ENCODE data around the gene SIK3.

SIK3 gene

GRCh38 chr11:116830184-116830912, 267.9 kb downstream of the SIK3 start:
- in situ Hi-C loops (cut with HindIII; ENCODE audit: low sequenced_read_pairs): no loop called here

DNA sequence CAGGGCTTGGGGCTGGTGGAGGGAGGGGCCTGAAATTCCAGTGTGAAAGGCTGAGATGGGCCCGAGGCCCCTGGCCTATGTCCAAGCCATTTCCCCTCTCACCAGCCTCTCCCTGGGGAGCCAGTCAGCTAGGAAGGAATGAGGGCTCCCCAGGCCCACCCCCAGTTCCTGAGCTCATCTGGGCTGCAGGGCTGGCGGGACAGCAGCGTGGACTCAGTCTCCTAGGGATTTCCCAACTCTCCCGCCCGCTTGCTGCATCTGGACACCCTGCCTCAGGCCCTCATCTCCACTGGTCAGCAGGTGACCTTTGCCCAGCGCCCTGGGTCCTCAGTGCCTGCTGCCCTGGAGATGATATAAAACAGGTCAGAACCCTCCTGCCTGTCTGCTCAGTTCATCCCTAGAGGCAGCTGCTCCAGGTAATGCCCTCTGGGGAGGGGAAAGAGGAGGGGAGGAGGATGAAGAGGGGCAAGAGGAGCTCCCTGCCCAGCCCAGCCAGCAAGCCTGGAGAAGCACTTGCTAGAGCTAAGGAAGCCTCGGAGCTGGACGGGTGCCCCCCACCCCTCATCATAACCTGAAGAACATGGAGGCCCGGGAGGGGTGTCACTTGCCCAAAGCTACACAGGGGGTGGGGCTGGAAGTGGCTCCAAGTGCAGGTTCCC, 268.6 kb downstream of the SIK3 start, which contains the start of gene APOC3:
APOC3 (plus strand) TSS at position 383 of the 659 bp plus-strand sequence. CDS start 676 bp downstream, outside the sequence.
- in situ Hi-C loops (cut with HindIII; ENCODE audit: low sequenced_read_pairs): no loop called here

DNA sequence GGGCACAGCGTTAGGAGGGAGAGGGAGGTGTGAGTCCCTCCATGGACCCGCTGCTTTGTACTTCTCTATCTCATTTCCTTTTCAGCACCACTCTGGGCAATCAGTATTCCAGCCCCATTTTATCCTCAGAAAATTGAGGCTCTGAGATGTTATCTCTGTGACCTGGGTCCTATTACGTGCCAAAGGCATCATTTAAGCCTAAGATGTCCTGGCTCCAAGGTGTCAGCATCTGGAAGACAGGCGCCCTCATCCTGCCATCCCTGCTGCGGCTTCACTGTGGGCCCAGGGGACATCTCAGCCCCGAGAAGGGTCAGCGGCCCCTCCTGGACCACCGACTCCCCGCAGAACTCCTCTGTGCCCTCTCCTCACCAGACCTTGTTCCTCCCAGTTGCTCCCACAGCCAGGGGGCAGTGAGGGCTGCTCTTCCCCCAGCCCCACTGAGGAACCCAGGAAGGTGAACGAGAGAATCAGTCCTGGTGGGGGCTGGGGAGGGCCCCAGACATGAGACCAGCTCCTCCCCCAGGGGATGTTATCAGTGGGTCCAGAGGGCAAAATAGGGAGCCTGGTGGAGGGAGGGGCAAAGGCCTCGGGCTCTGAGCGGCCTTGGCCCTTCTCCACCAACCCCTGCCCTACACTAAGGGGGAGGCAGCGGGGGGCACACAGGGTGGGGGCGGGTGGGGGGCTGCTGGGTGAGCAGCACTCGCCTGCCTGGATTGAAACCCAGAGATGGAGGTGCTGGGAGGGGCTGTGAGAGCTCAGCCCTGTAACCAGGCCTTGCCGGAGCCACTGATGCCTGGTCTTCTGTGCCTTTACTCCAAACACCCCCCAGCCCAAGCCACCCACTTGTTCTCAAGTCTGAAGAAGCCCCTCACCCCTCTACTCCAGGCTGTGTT, 269.4 kb downstream of the SIK3 start:
- in situ Hi-C loops (cut with HindIII; ENCODE audit: low sequenced_read_pairs): no loop called here

DNA sequence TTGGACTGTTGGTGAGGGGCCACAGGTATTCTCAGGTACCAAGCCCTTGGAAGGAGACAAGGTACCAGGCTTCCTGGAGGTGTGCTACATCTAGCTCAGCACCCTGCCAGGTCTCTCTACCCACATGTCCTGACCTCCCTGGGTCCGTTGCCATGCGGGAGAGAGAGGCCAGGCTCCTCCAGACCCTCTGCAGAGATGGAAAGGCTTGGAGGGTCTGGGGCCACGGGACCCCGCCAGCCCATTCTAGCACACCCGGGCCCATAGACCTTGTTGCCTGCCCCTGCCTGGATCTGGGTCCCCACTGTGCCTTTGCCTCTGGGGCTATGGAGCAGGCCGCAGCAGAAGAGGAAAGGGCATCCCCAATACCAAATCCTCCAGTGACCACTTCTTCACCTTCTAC, 270.8 kb downstream of the SIK3 start:
- in situ Hi-C loops (cut with HindIII; ENCODE audit: low sequenced_read_pairs): no loop called here

DNA sequence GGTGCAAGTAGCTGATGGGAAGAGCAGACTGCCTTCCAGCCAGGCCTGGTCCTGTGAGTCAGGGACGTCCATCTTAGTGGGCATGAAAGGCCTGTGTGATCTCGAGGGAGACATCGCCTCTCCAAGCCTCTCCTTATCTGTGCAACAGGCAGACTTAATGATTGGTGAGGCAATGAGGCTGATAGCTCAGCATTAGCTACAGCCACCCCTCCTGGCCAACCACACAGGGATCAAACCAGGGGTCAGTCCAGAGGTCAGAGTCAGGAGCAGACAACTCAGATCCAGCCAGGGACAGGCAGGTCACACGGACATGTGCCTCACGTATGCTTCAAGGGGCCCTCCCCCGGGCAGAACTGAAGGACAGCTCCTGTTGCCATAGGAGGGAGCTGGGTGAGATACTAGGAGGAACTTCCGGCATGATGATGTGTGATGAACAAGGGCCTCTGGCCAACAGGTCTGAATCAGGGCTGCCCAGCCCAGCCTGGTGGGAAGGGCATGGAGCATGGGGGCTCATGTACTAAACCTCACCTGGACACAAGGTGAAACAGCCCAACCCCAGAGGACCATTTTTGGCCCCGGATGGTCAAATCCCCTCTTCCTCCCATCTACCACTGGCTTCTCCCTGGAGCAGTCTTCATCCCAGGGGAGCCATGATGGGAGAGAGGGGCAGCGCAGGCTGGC, 271.3 kb downstream of the SIK3 start:
- in situ Hi-C loops (cut with HindIII; ENCODE audit: low sequenced_read_pairs): no loop called here

- in situ Hi-C loops (cut with HindIII; ENCODE audit: low sequenced_read_pairs): no loop called here
Observed at GRCh38 chr11:116825854-116826750, 272.1 kb downstream of the SIK3 start.

GRCh38 chr11:116825434-116825833, 272.8 kb downstream of the SIK3 start:
- in situ Hi-C loops (cut with HindIII; ENCODE audit: low sequenced_read_pairs): no loop called here

DNA sequence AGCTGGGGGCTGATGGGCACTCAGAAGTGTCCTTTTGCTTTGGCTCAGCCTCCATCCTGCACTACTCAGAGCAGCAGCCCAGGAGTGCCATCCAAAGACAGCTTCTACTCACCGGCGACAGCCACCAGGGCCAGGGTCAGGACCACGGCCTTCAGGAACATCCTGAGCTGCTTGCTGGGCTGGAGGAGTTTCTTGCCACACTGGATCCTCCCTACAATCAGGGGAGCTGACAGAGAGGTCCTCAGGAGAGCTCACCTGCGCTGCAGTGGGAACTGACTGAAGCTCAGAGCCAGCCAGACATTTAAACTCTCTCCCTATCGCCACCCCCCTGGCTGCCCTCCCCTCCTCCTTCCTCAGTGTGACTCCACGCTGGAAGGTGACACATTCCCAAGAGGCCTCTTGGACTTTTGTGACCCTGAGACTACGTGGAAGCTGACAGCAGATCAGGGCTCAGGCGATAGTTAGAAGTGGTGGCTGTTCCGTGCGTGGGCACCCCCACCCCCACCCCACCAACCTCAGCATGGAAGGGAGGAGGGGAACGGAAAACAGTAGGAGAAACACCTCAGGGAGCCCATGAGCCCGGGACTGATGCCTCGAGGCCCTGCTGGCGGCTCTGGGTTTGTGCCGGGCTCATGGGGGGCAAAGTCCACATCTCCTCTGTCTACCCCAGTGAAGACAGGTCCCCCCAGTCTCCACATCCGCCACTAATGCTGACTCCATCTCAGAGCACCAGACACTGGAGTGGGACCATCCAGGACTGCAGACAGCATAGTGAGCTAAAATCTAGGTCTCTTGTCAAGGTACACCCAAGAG, 275.0 kb downstream of the SIK3 start, which contains the start of gene APOA4:
APOA4 (minus strand) TSS at position 274 of the 813 bp plus-strand sequence; CDS start at position 161, 113 bp downstream.
- in situ Hi-C loops (cut with HindIII; ENCODE audit: low sequenced_read_pairs): no loop called here

DNA sequence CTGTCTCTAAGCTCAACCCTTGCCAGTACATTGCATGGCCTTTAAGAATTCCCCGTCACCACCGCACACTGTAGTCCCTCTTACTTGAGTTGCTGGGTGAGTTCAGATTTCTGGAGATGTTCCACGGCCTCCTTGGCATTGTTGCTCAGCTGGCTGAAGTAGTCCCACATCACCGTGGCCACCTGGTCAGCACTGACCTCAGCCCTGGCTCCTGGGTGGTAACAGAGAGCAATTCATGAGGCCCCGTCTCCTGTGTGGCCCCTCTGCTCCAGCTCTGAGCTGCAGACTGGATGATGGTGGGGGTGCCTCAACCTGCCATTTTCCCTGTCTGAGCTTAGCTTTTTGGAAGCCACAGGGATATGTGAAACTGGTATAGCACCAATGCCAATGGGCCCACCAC, 275.7 kb downstream of the SIK3 start:
- in situ Hi-C loops (cut with HindIII; ENCODE audit: low sequenced_read_pairs): no loop called here

GRCh38 chr11:116821050-116821918, 276.9 kb downstream of the SIK3 start:
- in situ Hi-C loops (cut with HindIII; ENCODE audit: low sequenced_read_pairs): no loop called here

- in situ Hi-C loops (cut with HindIII; ENCODE audit: low sequenced_read_pairs): no loop called here
Observed at GRCh38 chr11:116819049-116819448, 279.2 kb downstream of the SIK3 start.

DNA sequence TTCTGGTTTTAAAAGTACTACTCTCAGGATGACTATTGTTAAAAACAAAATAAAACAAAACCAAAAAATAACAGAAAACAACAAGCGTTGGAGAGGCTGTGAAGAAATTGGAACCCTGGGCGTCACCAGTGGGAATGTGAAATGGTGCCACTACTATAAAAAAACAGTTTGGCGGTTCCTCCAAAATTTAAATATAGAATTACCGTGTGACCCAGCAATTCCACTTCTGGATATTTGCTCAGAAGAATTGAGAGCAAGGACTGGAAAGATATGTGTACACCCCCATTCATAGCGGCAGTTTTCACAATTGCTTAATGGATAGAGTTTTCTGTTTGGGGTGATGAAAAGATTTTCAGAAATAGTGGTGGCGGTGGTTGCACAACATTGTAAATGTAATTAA, 283.7 kb downstream of the SIK3 start:
- in situ Hi-C loops (cut with HindIII; ENCODE audit: low sequenced_read_pairs): no loop called here

- in situ Hi-C loops (cut with HindIII; ENCODE audit: low sequenced_read_pairs): no loop called here
Observed at GRCh38 chr11:116813781-116814471, 284.3 kb downstream of the SIK3 start.

- in situ Hi-C loops (cut with HindIII; ENCODE audit: low sequenced_read_pairs): no loop called here
Observed at GRCh38 chr11:116813170-116813569, 285.1 kb downstream of the SIK3 start.

DNA sequence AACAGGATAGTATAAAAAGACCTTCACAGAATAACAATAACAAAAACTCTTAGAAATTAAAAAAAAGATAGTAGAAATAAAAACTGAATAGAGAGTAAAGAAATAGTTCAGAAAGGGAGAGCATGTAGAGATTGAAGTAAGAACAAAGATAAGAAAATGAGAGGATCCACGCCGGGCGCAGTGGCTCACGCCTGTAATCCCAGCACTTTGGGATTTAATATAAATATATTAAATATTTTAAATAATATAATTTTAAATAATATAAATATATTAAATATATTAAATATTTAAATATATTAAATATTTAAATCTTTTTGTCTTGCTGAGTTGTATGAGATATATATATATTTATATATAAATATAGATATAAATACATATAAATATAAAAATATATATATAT, 286.1 kb downstream of the SIK3 start:
- in situ Hi-C loops (cut with HindIII; ENCODE audit: low sequenced_read_pairs): no loop called here

GRCh38 chr11:116811194-116811593, 287.0 kb downstream of the SIK3 start:
- in situ Hi-C loops (cut with HindIII; ENCODE audit: low sequenced_read_pairs): no loop called here
